PFSK-1 (cell line): Measurements from ENCODE around the gene ADAM19.

Experiments used
- POLR2AphosphoS5 ChIP-seq: IDR thresholded peaks from 2 replicates; pipeline ENCODE4 v1.6.1; 2012; ENCODE audit warnings: low read depth, mild to moderate bottlenecking, control low read depth, low read length, moderate library complexity
- TAF1 ChIP-seq: IDR thresholded peaks from 2 replicates; pipeline ENCODE4 v1.6.1; 2012; ENCODE audit warnings: low read length, control low read depth, borderline replicate concordance; ENCODE audit not compliant: insufficient read depth
- TF ChIP-seq, protein P1 (sequence below), 2 experiments: IDR thresholded peaks; 2 replicates each; pipeline versions ENCODE4 v1.6.1 to v1.8.0; 2011 to 2012; ENCODE audit warnings: low read depth in 2 of 2, low read length in 2 of 2, control low read depth in 1 of 2, inconsistent platforms in 1 of 2, mild to moderate bottlenecking in 1 of 2, moderate library complexity in 1 of 2; ENCODE audit not compliant: insufficient read depth in 1 of 2

DNA sequence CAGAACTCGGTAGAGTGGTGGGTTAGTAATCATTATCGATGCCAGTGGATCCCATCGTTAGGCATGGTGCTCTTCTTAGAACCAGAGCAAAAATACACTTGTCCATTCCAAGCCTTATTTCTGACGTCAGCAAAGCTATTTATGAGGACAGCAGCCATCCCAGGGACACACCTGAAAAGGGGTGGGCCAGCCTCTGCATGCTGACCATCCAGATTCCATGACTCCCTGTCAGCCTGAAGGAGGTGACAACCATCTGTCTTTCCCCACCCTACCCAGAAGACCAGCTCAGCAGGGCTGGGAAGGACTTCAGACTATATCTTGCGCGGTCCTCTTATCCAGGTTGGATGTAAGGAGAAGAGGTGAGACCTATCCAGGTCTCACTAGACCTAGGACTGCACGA, 121.3 kb downstream of the ADAM19 start:
- TF ChIP-seq POLR2AphosphoS5 (no peak), TAF1 (no peak)
- TF ChIP-seq, protein P1, sequence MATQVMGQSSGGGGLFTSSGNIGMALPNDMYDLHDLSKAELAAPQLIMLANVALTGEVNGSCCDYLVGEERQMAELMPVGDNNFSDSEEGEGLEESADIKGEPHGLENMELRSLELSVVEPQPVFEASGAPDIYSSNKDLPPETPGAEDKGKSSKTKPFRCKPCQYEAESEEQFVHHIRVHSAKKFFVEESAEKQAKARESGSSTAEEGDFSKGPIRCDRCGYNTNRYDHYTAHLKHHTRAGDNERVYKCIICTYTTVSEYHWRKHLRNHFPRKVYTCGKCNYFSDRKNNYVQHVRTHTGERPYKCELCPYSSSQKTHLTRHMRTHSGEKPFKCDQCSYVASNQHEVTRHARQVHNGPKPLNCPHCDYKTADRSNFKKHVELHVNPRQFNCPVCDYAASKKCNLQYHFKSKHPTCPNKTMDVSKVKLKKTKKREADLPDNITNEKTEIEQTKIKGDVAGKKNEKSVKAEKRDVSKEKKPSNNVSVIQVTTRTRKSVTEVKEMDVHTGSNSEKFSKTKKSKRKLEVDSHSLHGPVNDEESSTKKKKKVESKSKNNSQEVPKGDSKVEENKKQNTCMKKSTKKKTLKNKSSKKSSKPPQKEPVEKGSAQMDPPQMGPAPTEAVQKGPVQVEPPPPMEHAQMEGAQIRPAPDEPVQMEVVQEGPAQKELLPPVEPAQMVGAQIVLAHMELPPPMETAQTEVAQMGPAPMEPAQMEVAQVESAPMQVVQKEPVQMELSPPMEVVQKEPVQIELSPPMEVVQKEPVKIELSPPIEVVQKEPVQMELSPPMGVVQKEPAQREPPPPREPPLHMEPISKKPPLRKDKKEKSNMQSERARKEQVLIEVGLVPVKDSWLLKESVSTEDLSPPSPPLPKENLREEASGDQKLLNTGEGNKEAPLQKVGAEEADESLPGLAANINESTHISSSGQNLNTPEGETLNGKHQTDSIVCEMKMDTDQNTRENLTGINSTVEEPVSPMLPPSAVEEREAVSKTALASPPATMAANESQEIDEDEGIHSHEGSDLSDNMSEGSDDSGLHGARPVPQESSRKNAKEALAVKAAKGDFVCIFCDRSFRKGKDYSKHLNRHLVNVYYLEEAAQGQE (IDR thresholded peaks at IDR 0.05; ENCODE audit: insufficient read depth in 1 of 2, low read depth in 2 of 2, low read length in 2 of 2), result no peak
